ENCODE measurements around the gene C12orf57. TPM values are rescaled to one million over a fixed set of nuclear protein-coding genes. Genes with fewer than 3 reads are reported as not detected.

The C12orf57 gene
- 466 and 493 TPM in 2 replicates for polyA plus RNA-seq (2011; rRNA removed)
- 958 and 1,062 TPM in 2 replicates for polyA plus RNA-seq (2012; cell fraction: cytosol; rRNA removed)
- polyA plus RNA-seq (2012; cell fraction: nucleus; rRNA removed), result 535 and 597 TPM in 2 replicates
- polyA plus RNA-seq (2017; fragmentation: RNase III; extraction: RNeasy Plus Mini Kit Qiagen cat#74134 plus additional on column Dnase treatment), result 224 to 273 TPM (median 261 TPM) in 3 replicates
- polyA minus RNA-seq (2011; rRNA and poly(A)+ RNA removed), result 98.2 and 108 TPM in 2 replicates

GRCh38 chr12:6943722-6944380, at the start of gene C12orf57, which contains the start of gene RNU7-1:
TSS of gene C12orf57 (plus strand) at chr12:6944022. CDS start at chr12:6944122, 100 bp downstream.
TSS of gene RNU7-1 (plus strand) at chr12:6943816.
- Histone ChIP-seq H3K9me3 (no peaks in the 10 kb centered on the region), H3K4me2 (peak within 1 kb of the TSS; percentile 88), H3K4me1 (peaks cover 35% of the 10 kb centered on the region), H3K27ac (peak within 1 kb of the TSS; percentile 80 to 90), H3K4me3 (peak within 1 kb of the TSS; percentile 59)
- DNase-seq (ENCODE audit: low read depth in 1 of 2, low spot score in 1 of 2) (peak; percentile 94 to 95), ATAC-seq (peak; percentile 62 to 71), FAIRE-seq (no peak)
- WGBS (ENCODE audit: missing lambda C conversion rate), result under 1% methylated on average over 26 of the region's 31 CpGs
- ChIA-PET CTCF (interaction anchor here (0.7 to 22.6 kb wide), 18 partner anchors 11 to 698 kb away, joined by 3 to 370 read pairs (median 6); partner anchors contain the start of genes ATN1, C1RL, CDCA3 and EMG1), POLR2A (interaction anchor here (0.7 to 6.1 kb wide), 29 partner anchors 10 to 1083 kb away, joined by 3 to 174 read pairs (median 7); partner anchors contain the start of genes C1RL, CDCA3, COPS7A and EMG1)
- TF ChIP-seq FOSL2 (IDR thresholded peaks at IDR 0.05), result no peak
- TF ChIP-seq FOSL2 (CRISPR knock-in tag; IDR thresholded peaks at IDR 0.05), result peak; percentile 78
- peak; percentile 100 for TF ChIP-seq HOXA7 (CRISPR knock-in tag; IDR thresholded peaks at IDR 0.05)
- TF ChIP-seq NFE2L2 (conservative IDR thresholded peaks at IDR 0.05; ENCODE audit: low read length), result 0 out of 2 replicates have a peak, but pooled peaks have one; percentile 2
- no peak for TF ChIP-seq CHD2 (IDR thresholded peaks at IDR 0.05; ENCODE audit: low read length, partially characterized antibody)
- TF ChIP-seq MAZ (IDR thresholded peaks at IDR 0.05; ENCODE audit: borderline replicate concordance, low read depth, low read length), result peak; percentile 66; the same call in 1 of the 2 replicates
- no peak for TF ChIP-seq CTCF (IDR thresholded peaks at IDR 0.05)
- TF ChIP-seq HMGXB4 (CRISPR knock-in tag; IDR thresholded peaks at IDR 0.05; ENCODE audit: borderline replicate concordance), result peak; percentile 99
- TF ChIP-seq JUNB (IDR thresholded peaks at IDR 0.05), result peak; percentile 31; the same call in 1 of the 2 replicates
- peak; percentile 88 for TF ChIP-seq MAFK (IDR thresholded peaks at IDR 0.05; ENCODE audit: partially characterized antibody)
- TF ChIP-seq ZSCAN20 (CRISPR knock-in tag; IDR thresholded peaks at IDR 0.05), result no peak
- peak; percentile 82; the same call in 1 of the 2 replicates for TF ChIP-seq GATA3 (IDR thresholded peaks at IDR 0.05; ENCODE audit: borderline replicate concordance)
- TF ChIP-seq E2F6 (IDR thresholded peaks at IDR 0.05; ENCODE audit: borderline replicate concordance, low read depth), result no peak; the same call in 1 of the 2 replicates
- peak; percentile 100 for TF ChIP-seq BCL3 (IDR thresholded peaks at IDR 0.05)
- TF ChIP-seq POLR2AphosphoS2 (conservative IDR thresholded peaks at IDR 0.05; ENCODE audit: low read length), result peak; percentile 56
- peak; percentile 100 for TF ChIP-seq JUN (IDR thresholded peaks at IDR 0.05)
- no peak for TF ChIP-seq KDM5A (IDR thresholded peaks at IDR 0.05)
- TF ChIP-seq PBX3 (IDR thresholded peaks at IDR 0.05), result peak; percentile 87
- no peak; the same call in 1 of the 2 replicates for TF ChIP-seq RFX5 (IDR thresholded peaks at IDR 0.05)
- TF ChIP-seq RCOR1 (IDR thresholded peaks at IDR 0.05; ENCODE audit: low read depth, low read length), result no peak
- peak; percentile 97 for TF ChIP-seq HOXB5 (CRISPR knock-in tag; IDR thresholded peaks at IDR 0.05)
- no peak for TF ChIP-seq MYC (IDR thresholded peaks at IDR 0.05; ENCODE audit: borderline replicate concordance, low read length)
- peak; percentile 100 for TF ChIP-seq RARB (CRISPR knock-in tag; IDR thresholded peaks at IDR 0.05)
- TF ChIP-seq TFCP2L1 (CRISPR knock-in tag; IDR thresholded peaks at IDR 0.05), result peak; percentile 100
- peak; percentile 91 for TF ChIP-seq FOXS1 (CRISPR knock-in tag; IDR thresholded peaks at IDR 0.05)
- peak in 1 of 2 experiments; percentile 11; a peak in 1 of 5 replicates for TF ChIP-seq RAD21 (conservative IDR thresholded peaks at IDR 0.05 in 1 of 2, IDR thresholded peaks at IDR 0.05 in 1 of 2)
- peak in 1 of 2 experiments; percentile 67; a peak in 1 of 4 replicates for TF ChIP-seq CEBPB (IDR thresholded peaks at IDR 0.05)
- peak; percentile 19; the same call in 1 of the 2 replicates for TF ChIP-seq HOXB13 (CRISPR knock-in tag; IDR thresholded peaks at IDR 0.05; ENCODE audit: low read depth)
- peak; percentile 95 for TF ChIP-seq EHF (CRISPR knock-in tag; IDR thresholded peaks at IDR 0.05)
- TF ChIP-seq HEYL (CRISPR knock-in tag; IDR thresholded peaks at IDR 0.05), result no peak; the same call in 1 of the 2 replicates
- TF ChIP-seq EP300 (IDR thresholded peaks at IDR 0.05), result peak in 1 of 2 experiments; percentile 50; a peak in 1 of 5 replicates
- TF ChIP-seq ATOH8 (CRISPR knock-in tag; IDR thresholded peaks at IDR 0.05; ENCODE audit: low read depth), result peak; percentile 92

Measured in A549 (cell line).